MCF 10A (cell line): Measurements from ENCODE around the gene GRIK2. TPM values are rescaled to one million over a fixed set of nuclear protein-coding genes. Genes with fewer than 3 reads are reported as not detected.
"Not testable (repeated sequence)": the region's sequence is repeated elsewhere in the genome, so short reads cannot be mapped to it uniquely, and the experiment has no call there.

Experiments used
- BruUV-seq: library from RNA; stranded (reverse); fragments of 400-500 nt; replicated peaks from 2 replicates; lab custom pipeline; 2021; lab: Mats Ljungman, UMichigan
- CTCF ChIA-PET: fragments of 300-600 bp; sonication (Branson Sonifier 250); formaldehyde crosslinking; extraction: SDS; loops from one replicate; lab custom pipeline; 2021; ENCODE audit warnings: antibody characterized with exemption, inconsistent platforms; lab: Yijun Ruan, JAX
- POLR2A ChIA-PET: fragments of 300-600, 350-650 bp; sonication (Branson Sonifier 250); formaldehyde crosslinking; extraction: SDS; loops from one replicate; lab custom pipeline; 2020; ENCODE audit warnings: antibody characterized with exemption, inconsistent platforms; lab: Yijun Ruan, JAX
- DNase-seq: peaks from one replicate; pipeline ENCODE4 v3.0.0-alpha.2; 2018; ENCODE audit not compliant: unreplicated experiment
- H3K27ac Mint-ChIP-seq: one replicate; pipeline ENCODE4 v1.8.0; 2022; ENCODE audit warnings: mild to moderate bottlenecking, low read depth, mixed read lengths; ENCODE audit not compliant: unreplicated experiment
- H3K27me3 Mint-ChIP-seq: one replicate; pipeline ENCODE4 v1.8.0; 2022; ENCODE audit warnings: mixed read lengths; ENCODE audit not compliant: insufficient read depth, unreplicated experiment
- H3K36me3 Mint-ChIP-seq: one replicate; pipeline ENCODE4 v1.8.0; 2022; ENCODE audit warnings: mild to moderate bottlenecking, moderate library complexity, mixed read lengths; ENCODE audit not compliant: insufficient read depth, unreplicated experiment
- H3K4me1 Mint-ChIP-seq: one replicate; pipeline ENCODE4 v1.8.0; 2022; ENCODE audit warnings: mixed read lengths; ENCODE audit not compliant: insufficient read depth, unreplicated experiment
- H3K4me3 Mint-ChIP-seq: one replicate; pipeline ENCODE4 v1.8.0; 2022; ENCODE audit warnings: mild to moderate bottlenecking, moderate library complexity, mixed read lengths; ENCODE audit not compliant: unreplicated experiment
- H3K9me3 Mint-ChIP-seq: one replicate; pipeline ENCODE4 v1.8.0; 2022; ENCODE audit warnings: mixed read lengths; ENCODE audit not compliant: unreplicated experiment
- intact Hi-C: fragments of 100-400 bp; cut with micrococcal nuclease; formaldehyde crosslinking; loops from 2 replicates; pipeline ENCODE4 v1.14.1; 2022
- total RNA-seq: library from RNA; stranded (reverse); gene quantifications from 2 replicates; pipeline ENCODE4 v1.2.3, GENCODE V29; 2022
- TF ChIP-seq, protein P1 (sequence below): fragments of 200-600 bp; IDR thresholded peaks from one replicate; pipeline ENCODE4 v1.8.0; 2022; ENCODE audit warnings: antibody characterized with exemption, mild to moderate bottlenecking; ENCODE audit not compliant: unreplicated experiment

GRIK2 gene
- total RNA-seq, 1 experiment from 2014 or later, result 0.89 TPM

DNA sequence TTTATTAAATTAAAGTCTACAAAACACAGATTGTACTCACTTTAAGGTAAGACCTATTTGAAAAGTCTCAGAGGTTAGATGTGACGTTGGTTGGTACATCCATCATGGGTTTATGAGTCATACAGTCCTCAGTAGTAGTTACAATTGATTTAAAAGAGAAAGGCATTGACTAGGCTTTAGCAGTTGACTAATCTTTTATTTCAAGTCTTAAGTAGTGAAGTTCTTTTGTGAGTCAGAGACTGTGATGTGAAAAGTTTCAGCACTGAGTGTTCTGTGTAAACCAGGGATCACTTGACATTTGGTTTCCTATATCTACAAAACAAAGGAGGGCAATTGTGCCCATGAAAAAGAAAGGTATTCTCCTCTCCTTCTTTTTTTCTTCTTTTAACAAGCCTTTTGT is 221.3 kb downstream of the GRIK2 start:
- no peaks in the 10 kb centered on the region for H3K9me3 Mint-ChIP-seq
- no peaks in the 10 kb centered on the region for H3K36me3 Mint-ChIP-seq
- peak overlapping the region; percentile 76 for H3K27ac Mint-ChIP-seq
- no peak overlapping the region for H3K4me3 Mint-ChIP-seq
- peak; percentile 51 for DNase-seq
- peaks cover 14% of the 10 kb centered on the region for H3K4me1 Mint-ChIP-seq
- ChIA-PET POLR2A (no interaction called here), CTCF (no interaction called here)
- BruUV-seq, result no TSS peak
- TF ChIP-seq, protein P1, sequence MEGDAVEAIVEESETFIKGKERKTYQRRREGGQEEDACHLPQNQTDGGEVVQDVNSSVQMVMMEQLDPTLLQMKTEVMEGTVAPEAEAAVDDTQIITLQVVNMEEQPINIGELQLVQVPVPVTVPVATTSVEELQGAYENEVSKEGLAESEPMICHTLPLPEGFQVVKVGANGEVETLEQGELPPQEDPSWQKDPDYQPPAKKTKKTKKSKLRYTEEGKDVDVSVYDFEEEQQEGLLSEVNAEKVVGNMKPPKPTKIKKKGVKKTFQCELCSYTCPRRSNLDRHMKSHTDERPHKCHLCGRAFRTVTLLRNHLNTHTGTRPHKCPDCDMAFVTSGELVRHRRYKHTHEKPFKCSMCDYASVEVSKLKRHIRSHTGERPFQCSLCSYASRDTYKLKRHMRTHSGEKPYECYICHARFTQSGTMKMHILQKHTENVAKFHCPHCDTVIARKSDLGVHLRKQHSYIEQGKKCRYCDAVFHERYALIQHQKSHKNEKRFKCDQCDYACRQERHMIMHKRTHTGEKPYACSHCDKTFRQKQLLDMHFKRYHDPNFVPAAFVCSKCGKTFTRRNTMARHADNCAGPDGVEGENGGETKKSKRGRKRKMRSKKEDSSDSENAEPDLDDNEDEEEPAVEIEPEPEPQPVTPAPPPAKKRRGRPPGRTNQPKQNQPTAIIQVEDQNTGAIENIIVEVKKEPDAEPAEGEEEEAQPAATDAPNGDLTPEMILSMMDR, result no peak
- intact Hi-C loops, result no loop called here
- H3K27me3 Mint-ChIP-seq, result no peaks in the 10 kb centered on the region

DNA sequence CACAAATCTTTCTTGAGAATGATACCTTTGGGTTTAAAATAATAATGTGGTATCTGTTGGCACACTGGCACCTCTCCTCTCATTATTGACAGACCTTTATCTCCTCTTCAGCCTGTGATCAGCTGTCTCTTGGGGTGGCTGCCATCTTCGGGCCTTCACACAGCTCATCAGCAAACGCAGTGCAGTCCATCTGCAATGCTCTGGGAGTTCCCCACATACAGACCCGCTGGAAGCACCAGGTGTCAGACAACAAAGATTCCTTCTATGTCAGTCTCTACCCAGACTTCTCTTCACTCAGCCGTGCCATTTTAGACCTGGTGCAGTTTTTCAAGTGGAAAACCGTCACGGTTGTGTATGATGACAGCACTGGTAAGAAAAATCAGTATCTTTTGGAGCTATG is 232.8 kb downstream of the GRIK2 start:
- no peak for DNase-seq
- CTCF ChIA-PET, result no interaction called here

DNA sequence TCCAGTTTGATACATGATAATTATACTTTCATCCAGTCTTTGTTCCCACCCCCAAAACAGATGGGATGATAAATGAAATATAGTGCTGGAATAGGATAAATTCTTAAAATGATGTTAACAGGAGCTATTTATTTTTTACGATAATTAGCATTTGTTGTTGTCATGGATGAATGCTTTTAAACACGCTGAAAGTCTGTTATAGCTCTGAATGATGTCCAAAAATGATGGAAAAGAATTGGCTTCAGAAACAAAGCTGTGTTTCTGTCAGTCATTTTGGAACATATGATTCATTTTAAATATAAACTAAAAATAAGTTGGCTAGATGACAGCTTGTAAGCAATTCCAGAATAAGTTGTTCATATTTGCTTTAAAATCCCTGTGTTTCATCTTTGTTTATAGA is 237.4 kb downstream of the GRIK2 start:
- no peaks in the 10 kb centered on the region for H3K4me1 Mint-ChIP-seq
- no peak for DNase-seq
- no peaks in the 10 kb centered on the region for H3K9me3 Mint-ChIP-seq
- TF ChIP-seq, protein P1, result no peak
- intact Hi-C loops, result no loop called here
- H3K27me3 Mint-ChIP-seq, result no peaks in the 10 kb centered on the region
- H3K4me3 Mint-ChIP-seq, result no peak overlapping the region
- ChIA-PET CTCF (no interaction called here), POLR2A (interaction anchor here (0.7 kb wide), 1 partner anchor 19 kb away, joined by 3 read pairs; no protein-coding TSS in a partner anchor)
- H3K27ac Mint-ChIP-seq, result no peak overlapping the region
- H3K36me3 Mint-ChIP-seq, result no peaks in the 10 kb centered on the region
- no TSS peak for BruUV-seq

More for the DNA sequence above, 232.8 kb downstream of the GRIK2 start:
- Mint-ChIP-seq H3K27me3 (no peaks in the 10 kb centered on the region), H3K36me3 (no peaks in the 10 kb centered on the region), H3K4me1 (no peaks in the 10 kb centered on the region), H3K27ac (no peak overlapping the region), H3K9me3 (no peaks in the 10 kb centered on the region), H3K4me3 (no peak overlapping the region)
- POLR2A ChIA-PET, result no interaction called here
- BruUV-seq, result no TSS peak
- TF ChIP-seq, protein P1, result no peak
- intact Hi-C loops, result no loop called here

DNA sequence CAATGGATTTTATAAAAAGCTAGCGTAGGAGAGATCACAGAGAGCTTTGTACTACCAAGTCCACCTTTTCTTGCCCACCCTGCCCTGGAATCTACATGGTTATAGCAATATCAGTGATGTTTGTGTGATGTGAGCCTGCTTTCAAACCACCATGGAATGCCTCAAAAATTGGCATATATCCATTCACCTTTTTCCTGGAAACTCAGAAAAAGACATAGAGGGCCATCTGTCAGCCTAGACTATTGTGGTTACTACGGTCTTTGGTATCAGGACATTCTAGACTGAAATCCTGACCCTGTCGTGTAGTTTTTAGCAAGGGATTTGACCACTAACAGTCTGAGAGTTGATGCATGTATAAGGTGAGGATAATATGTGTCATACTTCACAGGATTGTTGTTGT is 239.6 kb downstream of the GRIK2 start:
- intact Hi-C loops, result no loop called here
- no peak for DNase-seq
- no peaks in the 10 kb centered on the region for H3K27me3 Mint-ChIP-seq
- no peak overlapping the region for H3K27ac Mint-ChIP-seq
- H3K36me3 Mint-ChIP-seq, result no peaks in the 10 kb centered on the region
- TF ChIP-seq, protein P1, result no peak
- H3K4me1 Mint-ChIP-seq, result no peaks in the 10 kb centered on the region
- CTCF ChIA-PET, result interaction anchor here (0.6 kb wide), 1 partner anchor 484 kb away, joined by 4 read pairs; no protein-coding TSS in a partner anchor
- peaks cover 14% of the 10 kb centered on the region for H3K9me3 Mint-ChIP-seq
- POLR2A ChIA-PET, result no interaction called here
- H3K4me3 Mint-ChIP-seq, result no peak overlapping the region
- no TSS peak for BruUV-seq

DNA sequence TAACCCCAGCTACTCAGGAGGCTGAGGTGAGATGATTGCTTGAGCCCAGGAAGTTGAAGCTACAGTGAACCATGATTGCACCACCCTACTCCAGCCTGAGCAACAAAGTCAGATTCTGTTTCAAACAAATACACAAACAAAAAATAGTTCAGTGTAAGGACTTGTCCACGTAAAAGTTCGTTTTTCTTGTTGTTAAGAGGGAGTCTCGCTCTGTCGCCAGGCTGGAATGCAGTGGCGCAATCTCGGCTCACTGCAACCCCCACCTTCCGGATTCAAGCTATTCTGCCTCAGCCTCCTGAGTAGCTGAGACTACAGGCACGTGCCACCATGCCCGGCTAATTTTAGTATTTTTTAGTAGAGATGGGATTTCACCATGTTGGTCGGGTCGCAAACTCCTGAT is 245.4 kb downstream of the GRIK2 start:
- BruUV-seq, H3K4me1 Mint-ChIP-seq, intact Hi-C loops, POLR2A ChIA-PET, H3K36me3 Mint-ChIP-seq, H3K27ac Mint-ChIP-seq, H3K27me3 Mint-ChIP-seq, H3K4me3 Mint-ChIP-seq: not testable (repeated sequence)
- peak; percentile 5 for DNase-seq
- H3K9me3 Mint-ChIP-seq, result peaks cover 18% of the 10 kb centered on the region
- CTCF ChIA-PET, result interaction anchor here (0.5 kb wide), 1 partner anchor 133 kb away, joined by 4 read pairs; no protein-coding TSS in a partner anchor
